ENCODE measurements around the gene IL10. TPM values are rescaled to one million over a fixed set of nuclear protein-coding genes. Genes with fewer than 3 reads are reported as not detected.

The IL10 gene
- total RNA-seq, 1 experiment from 2014 or later: not detected

- no peaks in the 10 kb centered on the region for H3K9me3 Mint-ChIP-seq (ENCODE audit: low read depth, unreplicated experiment)
- CTCF ChIA-PET: no interaction called here
- H3K27ac Mint-ChIP-seq (ENCODE audit: unreplicated experiment): no peak overlapping the region
- intact Hi-C loops (cut with micrococcal nuclease; ENCODE audit: unreplicated experiment): no loop called here
- TF ChIP-seq CTCF (IDR thresholded peaks at IDR 0.05; ENCODE audit: unreplicated experiment): no peak
- no TSS peak for BruUV-seq (replicated peaks)
- no peaks in the 10 kb centered on the region for H3K4me1 Mint-ChIP-seq (ENCODE audit: low read depth, unreplicated experiment)
- no peaks in the 10 kb centered on the region for H3K36me3 Mint-ChIP-seq (ENCODE audit: insufficient read depth, unreplicated experiment)
- H3K4me3 Mint-ChIP-seq (ENCODE audit: low read depth, unreplicated experiment): no peak overlapping the region
- peaks cover 83% of the 10 kb centered on the region for H3K27me3 Mint-ChIP-seq (ENCODE audit: unreplicated experiment)
- no peak for DNase-seq
These were observed 21.3 kb upstream of the IL10 start for GRCh38 chr1:206793620-206794019.

DNA sequence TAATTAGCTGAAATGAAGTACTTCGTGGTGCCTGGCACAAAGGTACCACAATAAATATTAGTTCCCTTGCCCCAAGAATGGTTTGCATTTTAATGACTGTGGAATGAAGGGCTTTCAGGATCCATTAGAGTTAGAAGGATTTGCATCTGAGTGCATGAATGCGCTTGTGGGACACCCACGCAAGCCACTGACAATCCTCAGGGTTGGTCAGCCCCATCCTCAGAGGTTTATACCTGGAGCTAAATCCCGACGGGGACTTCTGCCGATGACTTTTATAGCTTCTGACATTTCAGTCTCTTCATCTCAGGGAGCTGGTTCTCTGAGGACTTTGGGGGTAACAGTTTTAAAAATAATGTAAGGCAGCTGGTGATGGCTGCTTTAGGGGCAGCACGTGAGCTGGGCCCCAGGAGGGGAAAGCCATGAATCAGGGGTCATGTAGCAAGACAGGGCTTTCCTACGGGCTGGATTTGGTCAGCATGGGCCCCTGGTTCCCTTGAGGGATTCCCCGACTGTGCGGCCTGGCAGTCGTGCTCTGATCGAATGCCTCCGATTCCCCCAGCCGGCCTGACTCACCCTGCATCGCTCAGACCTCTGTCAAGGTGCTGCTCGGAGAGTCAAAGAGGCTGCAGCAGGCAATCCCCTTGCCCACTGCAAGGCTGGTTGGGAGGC lies 20.8 kb upstream of the IL10 start:
- no peaks in the 10 kb centered on the region for H3K9me3 Mint-ChIP-seq (ENCODE audit: low read depth, unreplicated experiment)
- no TSS peak for BruUV-seq (replicated peaks)
- H3K36me3 Mint-ChIP-seq (ENCODE audit: insufficient read depth, unreplicated experiment): no peaks in the 10 kb centered on the region
- no peak overlapping the region for H3K27ac Mint-ChIP-seq (ENCODE audit: unreplicated experiment)
- no peak for DNase-seq
- intact Hi-C loops (cut with micrococcal nuclease; ENCODE audit: unreplicated experiment): no loop called here
- peaks cover 83% of the 10 kb centered on the region for H3K27me3 Mint-ChIP-seq (ENCODE audit: unreplicated experiment)
- H3K4me3 Mint-ChIP-seq (ENCODE audit: low read depth, unreplicated experiment): no peak overlapping the region
- no peak for TF ChIP-seq CTCF (IDR thresholded peaks at IDR 0.05; ENCODE audit: unreplicated experiment)
- CTCF ChIA-PET: interaction anchor here (0.7 kb wide), 1 partner anchor 25 kb away, joined by 3 read pairs; no protein-coding TSS in a partner anchor
- no peaks in the 10 kb centered on the region for H3K4me1 Mint-ChIP-seq (ENCODE audit: low read depth, unreplicated experiment)

GRCh38 chr1:206790502-206791250 lies 18.4 kb upstream of the IL10 start:
- no peak for DNase-seq
- CTCF ChIA-PET: no interaction called here
- no peak for TF ChIP-seq CTCF (IDR thresholded peaks at IDR 0.05; ENCODE audit: unreplicated experiment)
- Mint-ChIP-seq H3K27ac (ENCODE audit: unreplicated experiment) (no peak overlapping the region), H3K36me3 (ENCODE audit: insufficient read depth, unreplicated experiment) (no peaks in the 10 kb centered on the region), H3K9me3 (ENCODE audit: low read depth, unreplicated experiment) (no peaks in the 10 kb centered on the region), H3K4me1 (ENCODE audit: low read depth, unreplicated experiment) (no peaks in the 10 kb centered on the region), H3K27me3 (ENCODE audit: unreplicated experiment) (peaks cover 98% of the 10 kb centered on the region), H3K4me3 (ENCODE audit: low read depth, unreplicated experiment) (no peak overlapping the region)
- no TSS peak for BruUV-seq (replicated peaks)
- intact Hi-C loops (cut with micrococcal nuclease; ENCODE audit: unreplicated experiment): no loop called here

GRCh38 chr1:206788487-206789050 lies 16.3 kb upstream of the IL10 start:
- intact Hi-C loops (cut with micrococcal nuclease; ENCODE audit: unreplicated experiment): no loop called here
- TF ChIP-seq CTCF (IDR thresholded peaks at IDR 0.05; ENCODE audit: unreplicated experiment): no peak
- no peak for DNase-seq
- Mint-ChIP-seq H3K27ac (ENCODE audit: unreplicated experiment) (no peak overlapping the region), H3K27me3 (ENCODE audit: unreplicated experiment) (peaks cover 97% of the 10 kb centered on the region), H3K4me3 (ENCODE audit: low read depth, unreplicated experiment) (no peak overlapping the region), H3K4me1 (ENCODE audit: low read depth, unreplicated experiment) (no peaks in the 10 kb centered on the region), H3K36me3 (ENCODE audit: insufficient read depth, unreplicated experiment) (no peaks in the 10 kb centered on the region), H3K9me3 (ENCODE audit: low read depth, unreplicated experiment) (no peaks in the 10 kb centered on the region)
- CTCF ChIA-PET: no interaction called here
- BruUV-seq (replicated peaks): no TSS peak
